Calu3 (cell line): ENCODE results near the gene RINL. TPM values are rescaled to one million over a fixed set of nuclear protein-coding genes. Genes with fewer than 3 reads are reported as not detected.
A peak's percentile ranks its signal among the peaks of the same experiment; 100 is the strongest.

ENCODE experiments used
- BruUV-seq: library from RNA; stranded (reverse); fragments of 400-500 nt; replicated peaks from 2 replicates; lab custom pipeline; 2021; lab: Mats Ljungman, UMichigan
- CTCF ChIA-PET: fragments of 300-600 bp; sonication (Branson Sonifier 250); formaldehyde crosslinking; loops from one replicate; lab custom pipeline; 2022; ENCODE audit warnings: antibody characterized with exemption; lab: Charles Lee
- DNase-seq: peaks from one replicate; pipeline ENCODE4 v3.0.0; 2022
- H3K27ac Mint-ChIP-seq: one replicate; pipeline ENCODE4 v1.8.0; 2022; ENCODE audit warnings: mixed read lengths; ENCODE audit not compliant: unreplicated experiment
- H3K27me3 Mint-ChIP-seq: one replicate; pipeline ENCODE4 v1.8.0; 2022; ENCODE audit warnings: mixed read lengths; ENCODE audit not compliant: unreplicated experiment
- H3K36me3 Mint-ChIP-seq: one replicate; pipeline ENCODE4 v1.8.0; 2022; ENCODE audit warnings: mild to moderate bottlenecking, moderate library complexity, mixed read lengths; ENCODE audit not compliant: insufficient read depth, unreplicated experiment
- H3K4me1 Mint-ChIP-seq: one replicate; pipeline ENCODE4 v1.8.0; 2022; ENCODE audit warnings: mild to moderate bottlenecking, low read depth, mixed read lengths; ENCODE audit not compliant: unreplicated experiment
- H3K4me3 Mint-ChIP-seq: one replicate; pipeline ENCODE4 v1.8.0; 2022; ENCODE audit warnings: mild to moderate bottlenecking, low read depth, moderate library complexity, mixed read lengths; ENCODE audit not compliant: unreplicated experiment
- H3K9me3 Mint-ChIP-seq: one replicate; pipeline ENCODE4 v1.8.0; 2022; ENCODE audit warnings: low read depth, mixed read lengths; ENCODE audit not compliant: unreplicated experiment
- CTCF ChIP-seq: fragments of 200-600 bp; IDR thresholded peaks from one replicate; pipeline ENCODE4 v1.8.0; 2022; ENCODE audit warnings: antibody characterized with exemption; ENCODE audit not compliant: unreplicated experiment
- intact Hi-C: fragments of 100-400 bp; cut with micrococcal nuclease; formaldehyde crosslinking; loops from one replicate; pipeline ENCODE4 v1.10.0; 2022; ENCODE audit not compliant: unreplicated experiment
- total RNA-seq: library from RNA; stranded (reverse); gene quantifications from 2 replicates; pipeline ENCODE4 v1.2.3, GENCODE V29; 2022

RINL gene
- total RNA-seq, 1 experiment from 2014 or later: 4.1 TPM

- CTCF ChIA-PET: interaction anchor here (0.6 to 1.9 kb wide), 7 partner anchors 13 to 498 kb away, joined by 3 to 17 read pairs (median 4); partner anchors contain the start of genes FAM98C, LGALS4, MRPS12 and SARS2
- no peak for TF ChIP-seq CTCF
- H3K4me1 Mint-ChIP-seq: peaks cover 29% of the 10 kb centered on the region
- H3K27me3 Mint-ChIP-seq: no peaks in the 10 kb centered on the region
- intact Hi-C loops: no loop called here
- H3K27ac Mint-ChIP-seq: peak overlapping the region; percentile 91
- no TSS peak for BruUV-seq
- no peak for DNase-seq
- H3K36me3 Mint-ChIP-seq: peaks cover 50% of the 10 kb centered on the region
- H3K9me3 Mint-ChIP-seq: peaks cover 3% of the 10 kb centered on the region
- peak overlapping the region; percentile 83 for H3K4me3 Mint-ChIP-seq
These were observed 22.7 kb upstream of the RINL start for GRCh38 chr19:38900743-38901190.

- no peak for TF ChIP-seq CTCF
- Mint-ChIP-seq H3K36me3 (peaks cover 45% of the 10 kb centered on the region), H3K4me3 (peak overlapping the region; percentile 83), H3K4me1 (peaks cover 29% of the 10 kb centered on the region), H3K27ac (peak overlapping the region; percentile 91), H3K27me3 (no peaks in the 10 kb centered on the region), H3K9me3 (peaks cover 3% of the 10 kb centered on the region)
- CTCF ChIA-PET: interaction anchor here (0.5 to 1.9 kb wide), 15 partner anchors 8 to 1136 kb away, joined by 3 to 17 read pairs (median 4); partner anchors contain the start of genes ACTN4, FAM98C, LGALS4 and MRPS12
- intact Hi-C loops: no loop called here
- no peak for DNase-seq
- TSS peak; percentile 70 for BruUV-seq
These were observed 22.1 kb upstream of the RINL start for GRCh38 chr19:38900202-38900629.

- H3K27ac Mint-ChIP-seq: peak within 1 kb of the TSS; percentile 91
- H3K4me1 Mint-ChIP-seq: peaks cover 27% of the 10 kb centered on the region
- peaks cover 3% of the 10 kb centered on the region for H3K9me3 Mint-ChIP-seq
- CTCF ChIA-PET: interaction anchor here (0.5 to 1.9 kb wide), 13 partner anchors 9 to 1137 kb away, joined by 3 to 17 read pairs (median 4); partner anchors contain the start of genes ACTN4, FAM98C, LGALS4 and MRPS12
- peaks cover 47% of the 10 kb centered on the region for H3K36me3 Mint-ChIP-seq
- no TSS peak for BruUV-seq
- DNase-seq: peak; percentile 99
- intact Hi-C loops: no loop called here
- no peaks in the 10 kb centered on the region for H3K27me3 Mint-ChIP-seq
- peak within 1 kb of the TSS; percentile 83 for H3K4me3 Mint-ChIP-seq
- no peak for TF ChIP-seq CTCF
These were observed 21.5 kb upstream of the RINL start, which contains the start of the genes NFKBIB and SIRT2 for GRCh38 chr19:38899447-38900201. NFKBIB (plus strand) TSS chr19:38899969; CDS start chr19:38900033, 64 bp downstream. SIRT2 (minus strand) TSS chr19:38899618; CDS start chr19:38899521, 97 bp downstream.

- CTCF ChIA-PET: no interaction called here
- peaks cover 45% of the 10 kb centered on the region for H3K36me3 Mint-ChIP-seq
- intact Hi-C loops: no loop called here
- H3K4me3 Mint-ChIP-seq: peak overlapping the region; percentile 83
- H3K4me1 Mint-ChIP-seq: peaks cover 22% of the 10 kb centered on the region
- no TSS peak for BruUV-seq
- no peak for DNase-seq
- H3K27me3 Mint-ChIP-seq: no peaks in the 10 kb centered on the region
- TF ChIP-seq CTCF: no peak
- H3K27ac Mint-ChIP-seq: peak overlapping the region; percentile 91
- H3K9me3 Mint-ChIP-seq: no peaks in the 10 kb centered on the region
These were observed 20.8 kb upstream of the RINL start for GRCh38 chr19:38898788-38899446.
